ENCODE results near the gene PURA.
"Not testable (repeated sequence)": the region's sequence is repeated elsewhere in the genome, so short reads cannot be mapped to it uniquely, and the experiment has no call there.

PURA gene

GRCh38 chr5:140135127-140135526 is 21.2 kb downstream of the PURA start:
- DNase-seq (ENCODE audit: low read depth, low spot score): no peak

DNA sequence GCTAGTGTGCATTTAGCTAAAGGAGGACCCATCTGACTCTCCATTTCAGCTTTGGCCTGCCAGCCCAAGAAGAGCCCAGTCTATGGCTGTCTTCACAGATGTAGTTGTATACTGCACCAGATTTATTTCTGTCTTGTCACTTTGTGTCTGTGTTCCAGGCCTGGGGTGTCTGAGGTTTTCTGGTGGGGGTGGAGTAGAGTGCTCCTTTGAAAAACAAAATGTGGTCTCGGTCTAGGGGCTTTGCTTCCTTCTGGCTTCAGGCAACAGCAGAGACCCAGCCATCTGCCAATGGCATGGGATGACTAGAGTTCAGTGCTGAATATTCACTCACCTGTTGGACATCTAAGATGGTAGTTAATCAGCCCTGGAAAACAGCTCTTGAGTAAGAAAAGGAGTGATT is 22.7 kb downstream of the PURA start:
- no peak for DNase-seq (ENCODE audit: low read depth, low spot score)

- no peak for DNase-seq (ENCODE audit: low read depth, low spot score)
These were observed 26.5 kb downstream of the PURA start for GRCh38 chr5:140140435-140140834.

- no peak for DNase-seq (ENCODE audit: low read depth, low spot score)
These were observed 27.3 kb downstream of the PURA start for GRCh38 chr5:140141241-140141640.

- DNase-seq (ENCODE audit: low read depth, low spot score): no peak
These were observed 28.3 kb downstream of the PURA start for GRCh38 chr5:140142246-140142645.

- no peak for DNase-seq (ENCODE audit: low read depth, low spot score)
These were observed 28.9 kb downstream of the PURA start for GRCh38 chr5:140142856-140143255.

DNA sequence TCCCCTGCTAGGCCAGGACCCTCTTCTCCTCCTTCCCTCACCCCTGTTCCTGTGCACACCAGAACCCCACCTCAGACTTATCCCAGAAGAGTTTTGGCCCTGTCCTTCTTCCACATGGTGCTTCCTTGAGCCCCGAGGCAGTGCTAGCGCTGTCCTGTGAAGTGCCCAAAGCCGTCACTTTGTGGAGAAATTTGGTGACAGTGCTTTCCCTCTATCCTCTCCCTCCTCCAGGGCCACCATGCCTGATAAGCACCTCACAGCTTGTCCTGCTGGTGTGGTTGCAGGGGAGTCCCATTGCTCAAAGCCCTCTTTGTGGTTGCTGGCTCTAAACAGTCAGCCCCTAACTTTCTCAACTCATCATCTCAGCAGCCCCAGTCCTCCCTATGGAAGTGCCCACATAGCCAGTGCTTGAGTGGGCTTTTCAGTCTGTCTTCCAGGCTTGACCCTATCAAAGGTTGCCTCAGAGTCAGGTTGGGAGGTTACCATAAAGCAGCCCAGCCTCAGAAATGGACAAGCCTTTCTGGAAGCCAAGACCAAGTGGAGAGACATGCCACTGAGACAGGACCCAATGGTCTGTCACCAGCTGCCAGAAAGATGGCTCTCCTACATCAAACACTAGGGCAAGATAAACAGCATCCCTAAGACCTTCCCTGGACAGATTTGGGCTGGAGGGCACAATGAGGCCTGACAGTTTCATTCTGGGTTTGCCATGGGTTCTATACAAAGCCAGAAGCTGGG is 29.8 kb downstream of the PURA start:
- no peak for DNase-seq (ENCODE audit: low read depth, low spot score)

DNA sequence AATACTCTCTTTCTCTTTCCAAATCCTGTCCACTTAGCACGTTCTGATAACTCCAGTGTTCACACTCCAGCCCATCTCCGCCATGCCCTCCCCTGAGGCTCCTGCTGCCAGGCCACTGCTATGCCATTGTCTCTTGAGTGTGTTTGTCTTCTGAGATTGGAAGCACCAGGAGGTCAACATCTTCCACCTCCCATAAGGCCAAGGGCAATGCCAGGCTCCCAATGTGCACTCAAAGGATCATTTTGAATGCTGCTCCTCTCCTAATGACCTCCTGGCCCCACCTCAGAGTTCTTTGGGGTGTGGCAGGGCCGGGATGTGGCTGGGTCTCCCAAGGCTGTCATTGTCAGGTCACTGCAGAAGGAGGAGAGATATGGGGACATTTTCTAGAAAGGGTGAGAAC is 31.3 kb downstream of the PURA start:
- DNase-seq (ENCODE audit: low read depth, low spot score): no peak

DNA sequence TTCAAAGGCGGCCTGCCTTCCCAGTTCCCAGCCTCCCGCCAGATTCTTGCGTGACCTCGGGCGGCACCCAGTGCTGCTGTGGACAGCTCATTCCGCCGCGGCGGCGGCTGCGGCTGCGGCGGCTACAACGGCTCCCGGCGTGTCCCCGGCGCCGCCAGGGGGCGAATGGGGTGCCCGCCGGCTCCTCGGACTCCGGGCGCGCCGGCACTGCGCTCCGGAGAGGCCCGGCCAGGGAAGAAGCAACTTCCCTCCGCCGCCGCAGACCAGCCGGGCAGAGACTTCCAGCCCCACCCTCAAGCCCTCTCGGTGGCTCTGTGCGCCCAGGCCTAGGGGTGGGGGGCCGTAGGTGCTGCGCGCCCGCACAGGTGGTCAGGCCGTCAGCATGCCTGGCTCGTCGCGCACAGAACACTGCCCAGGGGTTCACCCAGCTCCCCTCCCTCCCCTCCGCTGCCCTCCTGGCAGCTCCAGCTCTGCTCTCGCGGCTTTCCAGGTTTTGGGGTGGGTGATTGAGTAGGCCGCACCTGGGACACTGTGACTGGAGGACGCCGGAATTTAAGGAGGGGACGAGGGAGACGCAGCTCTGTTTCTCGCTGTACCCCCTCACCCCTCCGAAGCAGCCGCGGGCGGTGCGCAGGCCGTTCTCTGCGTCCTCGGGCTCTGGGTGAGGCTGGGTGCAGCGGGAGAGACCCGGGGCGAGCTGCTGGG is 32.1 kb downstream of the PURA start:
- DNase-seq (ENCODE audit: low read depth, low spot score): peak; percentile 9

DNA sequence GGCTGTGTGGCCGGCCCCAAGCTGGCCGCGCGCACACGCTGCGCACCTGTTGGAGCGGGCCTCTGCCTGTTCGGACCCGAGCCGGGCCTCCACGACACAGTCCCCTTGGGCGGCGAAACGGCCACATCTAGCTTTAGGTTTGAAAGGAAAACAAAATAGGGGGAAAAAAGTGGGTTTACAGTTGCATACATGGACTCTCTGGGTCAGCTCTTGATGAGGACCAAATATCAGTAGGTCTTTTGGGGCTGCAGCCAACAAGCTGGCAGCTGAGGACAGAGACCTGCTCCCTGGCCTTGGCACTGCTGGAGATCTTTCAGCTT is 32.6 kb downstream of the PURA start:
- DNase-seq (ENCODE audit: low read depth, low spot score): no peak

- no peak for DNase-seq (ENCODE audit: low read depth, low spot score)
These were observed 33.6 kb downstream of the PURA start for GRCh38 chr5:140147460-140147859.

DNA sequence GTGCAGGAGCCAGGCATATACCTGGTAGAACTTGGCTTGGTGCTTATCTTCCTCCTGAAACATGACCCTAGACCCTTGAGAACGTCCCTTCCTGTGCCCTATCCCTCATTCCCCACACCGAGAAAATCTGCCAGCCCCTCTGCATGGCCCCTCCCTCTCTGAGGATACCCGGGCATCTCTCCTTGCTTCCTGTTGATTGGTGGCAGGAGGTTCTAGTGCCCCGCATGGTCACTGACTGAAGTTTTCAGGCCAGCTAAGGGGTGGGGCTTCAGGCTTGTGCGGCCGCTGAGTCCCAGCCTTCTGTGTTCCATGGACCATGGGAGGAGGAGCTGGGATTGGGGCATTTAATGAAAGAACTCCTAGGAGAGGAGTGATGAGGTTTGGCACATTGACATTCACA is 34.6 kb downstream of the PURA start:
- no peak for DNase-seq (ENCODE audit: low read depth, low spot score)

- no peak for DNase-seq (ENCODE audit: low read depth, low spot score)
These were observed 36.3 kb downstream of the PURA start for GRCh38 chr5:140150201-140150600.

DNA sequence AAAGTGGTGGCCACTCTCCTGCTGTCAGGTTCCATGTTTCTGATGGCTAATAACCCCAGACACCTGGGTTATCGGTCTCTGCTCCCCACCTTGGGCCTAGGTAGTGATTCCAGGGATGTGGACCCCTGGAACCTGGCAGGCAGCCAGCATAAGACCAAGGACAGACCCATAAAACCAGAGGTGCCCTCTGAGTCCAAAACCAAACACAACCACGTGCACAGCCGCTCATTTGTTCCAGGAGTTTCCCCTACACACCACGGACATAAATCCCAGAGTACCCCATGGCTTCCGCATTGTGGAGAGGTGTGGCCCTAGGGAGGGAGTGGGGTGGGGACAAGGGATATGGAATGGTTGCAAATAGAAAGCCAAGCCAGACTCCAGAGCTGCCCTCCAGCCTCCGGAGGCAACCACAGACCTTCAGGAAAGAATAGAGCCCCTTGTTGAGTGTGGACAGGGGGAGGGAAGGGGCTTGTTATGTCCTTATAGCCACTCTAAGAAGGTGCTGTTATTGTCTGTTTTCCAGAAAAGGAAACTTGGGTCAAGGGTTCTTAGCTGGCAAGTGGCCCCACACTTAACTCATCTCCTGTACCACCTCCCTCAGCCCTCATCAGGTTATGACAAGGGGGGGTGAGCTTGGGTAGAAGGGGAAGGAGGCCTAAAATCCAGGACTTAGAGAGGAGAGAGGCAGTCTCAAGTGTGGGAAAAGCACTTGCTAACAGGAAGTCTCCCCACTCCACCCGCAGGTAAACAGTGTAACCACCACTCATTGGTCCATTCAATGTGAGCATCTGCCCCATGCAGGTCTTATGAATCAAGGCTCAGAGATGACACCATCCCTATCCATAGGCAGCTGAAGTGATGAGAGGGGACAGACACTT is 37.5 kb downstream of the PURA start:
- DNase-seq (ENCODE audit: low read depth, low spot score): no peak

GRCh38 chr5:140152022-140152999 is 38.4 kb downstream of the PURA start:
- DNase-seq (ENCODE audit: low read depth, low spot score): no peak

- DNase-seq (ENCODE audit: low read depth, low spot score): no peak
These were observed 39.3 kb downstream of the PURA start for GRCh38 chr5:140153255-140153654.

DNA sequence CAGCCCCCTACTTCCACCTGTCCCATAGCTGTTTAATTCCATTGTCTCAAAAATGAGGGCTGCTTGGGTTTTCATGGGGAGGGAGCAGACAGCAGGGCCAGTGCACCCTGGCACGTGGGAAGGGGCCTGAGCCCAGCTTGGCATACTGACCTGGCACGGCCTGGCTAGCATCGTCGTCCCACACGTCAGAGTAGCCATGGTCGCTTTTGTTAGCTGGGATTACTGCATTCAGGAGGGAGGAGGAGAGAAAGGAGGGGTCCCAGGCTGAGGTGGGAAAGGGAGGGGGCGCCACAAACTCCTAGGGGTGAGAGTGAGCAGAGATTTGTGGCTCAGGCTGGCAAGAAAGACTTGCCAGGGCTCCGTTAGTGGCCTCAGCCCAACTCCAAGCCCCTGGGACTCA is 40.0 kb downstream of the PURA start:
- DNase-seq (ENCODE audit: low read depth, low spot score): no peak

GRCh38 chr5:140154710-140155381 is 40.9 kb downstream of the PURA start:
- not testable (repeated sequence) for DNase-seq (ENCODE audit: low read depth, low spot score)

DNA sequence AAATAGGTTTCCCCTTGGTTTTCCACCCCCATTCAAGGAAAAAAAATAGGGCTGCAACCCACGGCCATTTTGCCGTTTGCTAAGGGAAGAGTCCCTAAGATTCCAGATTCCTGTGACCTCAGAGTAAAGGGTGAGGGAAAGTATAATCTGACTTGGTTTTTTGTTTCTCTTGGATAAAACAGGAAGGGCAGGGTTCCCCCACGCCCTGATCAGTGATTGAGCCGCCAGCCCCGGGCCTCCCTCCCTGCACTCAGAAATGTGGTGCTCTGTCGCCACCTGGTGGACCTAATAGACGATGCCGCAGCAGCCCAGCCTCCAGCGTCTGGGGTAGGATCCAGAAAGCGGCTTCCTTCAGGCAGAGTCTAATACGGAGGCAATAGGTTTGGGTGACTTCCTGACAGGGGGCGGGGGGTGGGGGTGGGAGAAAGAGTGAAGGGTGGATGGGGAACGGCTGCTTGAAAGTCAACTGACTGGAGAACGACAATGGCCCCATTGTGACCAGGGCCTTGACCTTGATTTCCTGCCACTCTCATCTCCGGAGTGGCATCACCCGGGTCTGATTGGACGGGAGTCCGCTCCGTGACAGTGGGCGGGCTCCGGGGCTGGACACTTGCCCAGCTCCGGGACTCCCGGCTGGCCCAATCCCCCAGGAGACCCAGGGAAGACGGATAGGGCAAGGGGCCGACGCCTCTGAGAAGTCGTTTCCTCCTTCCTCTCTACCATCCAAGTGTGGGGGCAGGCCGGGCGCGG is 43.3 kb downstream of the PURA start:
- DNase-seq (ENCODE audit: low read depth, low spot score): peak; percentile 71
